ENCODE results near the gene SLC19A1.

DNA sequence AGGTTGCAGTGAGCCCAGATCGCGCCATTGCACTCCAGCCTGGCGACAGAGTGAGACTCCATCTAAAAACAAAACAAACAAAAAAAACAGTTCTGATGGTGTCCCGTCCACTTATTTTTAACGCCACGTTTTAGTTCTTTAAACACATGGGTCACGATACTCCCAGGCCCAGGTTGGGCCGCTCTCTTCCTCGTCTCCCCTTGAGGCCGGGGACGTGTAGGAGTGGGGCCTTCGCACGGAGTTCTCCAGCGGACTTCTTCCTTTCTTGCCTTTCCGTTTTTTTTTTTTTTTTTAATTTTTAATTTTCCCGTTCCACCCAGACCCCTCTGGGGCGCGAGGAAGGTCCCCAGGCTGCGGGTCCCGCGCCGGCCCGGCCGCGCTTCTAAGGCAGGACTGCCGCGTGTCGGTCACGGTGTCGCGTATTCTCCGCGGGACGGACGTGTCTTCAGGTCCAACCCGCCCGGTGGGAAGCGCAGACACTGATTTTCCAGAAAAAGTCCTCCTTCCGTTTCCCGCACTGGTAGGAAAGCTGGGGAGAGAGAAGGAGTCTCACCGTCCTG lies 47.5 kb upstream of the SLC19A1 start:
- TF ChIP-seq CTCF (IDR thresholded peaks at IDR 0.05 in 4 of 5, conservative IDR thresholded peaks at IDR 0.05 in 1 of 5) (no peak), POLR2A (IDR thresholded peaks at IDR 0.05) (no peak)
